Measurements from ENCODE around the gene PDZD8. TPM values are rescaled to one million over a fixed set of nuclear protein-coding genes. Genes with fewer than 3 reads are reported as not detected.
A peak's percentile ranks its signal among the peaks of the same experiment; 100 is the strongest.

The PDZD8 gene
- total and polyA plus RNA-seq, 2 donors from 2014 or later, result 7.4 to 41.9 TPM

DNA sequence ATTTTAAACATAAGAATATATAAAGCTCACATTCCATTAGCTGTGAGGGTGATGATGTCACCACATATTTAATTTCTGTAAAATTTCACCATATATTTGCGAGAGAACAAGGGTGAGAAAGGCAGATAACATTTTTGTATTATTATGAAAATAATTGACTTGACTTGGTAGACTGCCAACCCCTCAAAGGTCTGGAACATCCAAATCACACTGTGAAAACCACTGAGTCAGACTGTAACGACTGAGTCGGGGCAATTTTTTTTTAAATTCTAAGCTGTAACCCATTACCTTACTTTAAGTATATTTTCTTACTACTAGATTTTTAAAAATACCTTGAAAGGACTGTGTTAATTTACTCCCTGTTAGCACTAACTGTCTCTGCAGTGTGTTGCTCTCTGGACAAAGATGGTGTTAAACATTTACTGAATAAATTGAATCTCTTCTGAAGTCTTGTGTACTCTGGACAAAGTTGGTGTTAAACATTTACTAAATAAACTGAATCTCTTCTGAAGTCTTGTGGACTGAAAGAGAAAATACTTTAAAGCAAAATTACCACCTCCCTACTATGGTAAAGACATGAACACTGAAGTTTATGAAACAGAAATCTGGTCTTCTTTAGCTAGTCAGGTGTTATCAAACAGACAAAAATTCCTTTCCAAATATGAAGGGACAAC is 14.1 kb downstream of the PDZD8 start:
- H3K4me3 ChIP-seq (ENCODE audit: low read length in 3 of 3), result peak overlapping the region in 1 of 3 donors; percentile 9
- FAIRE-seq (peak; percentile 92), DNase-seq (peak in 2 of 5 donors; percentile 60 to 64)
- intact Hi-C loops (cut with DNase I), result no loop called here
- H3K9me3 ChIP-seq (ENCODE audit: control insufficient read depth in 2 of 3, insufficient read depth in 1 of 3, low read length in 3 of 3), result no peaks in the 10 kb centered on the region
- no peaks in the 10 kb centered on the region for H3K27me3 ChIP-seq (ENCODE audit: control insufficient read depth, insufficient read depth, low read length)
- no peaks in the 10 kb centered on the region for H3K36me3 ChIP-seq (ENCODE audit: control insufficient read depth in 2 of 3, insufficient read depth in 3 of 3, low read length in 3 of 3)
- H3K27ac ChIP-seq (ENCODE audit: low read depth in 2 of 2, low read length in 2 of 2), result peak overlapping the region; percentile 26 to 30
- no peak overlapping the region for H3K9ac ChIP-seq (ENCODE audit: low read length in 3 of 3)
- H3K4me1 ChIP-seq (ENCODE audit: control insufficient read depth in 2 of 3, insufficient read depth in 2 of 3, low read depth in 1 of 3, low read length in 3 of 3), result peaks cover 7 to 16% (median 8%) of the 10 kb centered on the region in 3 donors
- TF ChIP-seq, protein P1, sequence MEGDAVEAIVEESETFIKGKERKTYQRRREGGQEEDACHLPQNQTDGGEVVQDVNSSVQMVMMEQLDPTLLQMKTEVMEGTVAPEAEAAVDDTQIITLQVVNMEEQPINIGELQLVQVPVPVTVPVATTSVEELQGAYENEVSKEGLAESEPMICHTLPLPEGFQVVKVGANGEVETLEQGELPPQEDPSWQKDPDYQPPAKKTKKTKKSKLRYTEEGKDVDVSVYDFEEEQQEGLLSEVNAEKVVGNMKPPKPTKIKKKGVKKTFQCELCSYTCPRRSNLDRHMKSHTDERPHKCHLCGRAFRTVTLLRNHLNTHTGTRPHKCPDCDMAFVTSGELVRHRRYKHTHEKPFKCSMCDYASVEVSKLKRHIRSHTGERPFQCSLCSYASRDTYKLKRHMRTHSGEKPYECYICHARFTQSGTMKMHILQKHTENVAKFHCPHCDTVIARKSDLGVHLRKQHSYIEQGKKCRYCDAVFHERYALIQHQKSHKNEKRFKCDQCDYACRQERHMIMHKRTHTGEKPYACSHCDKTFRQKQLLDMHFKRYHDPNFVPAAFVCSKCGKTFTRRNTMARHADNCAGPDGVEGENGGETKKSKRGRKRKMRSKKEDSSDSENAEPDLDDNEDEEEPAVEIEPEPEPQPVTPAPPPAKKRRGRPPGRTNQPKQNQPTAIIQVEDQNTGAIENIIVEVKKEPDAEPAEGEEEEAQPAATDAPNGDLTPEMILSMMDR (IDR thresholded peaks at IDR 0.05; ENCODE audit: borderline replicate concordance, extremely low read depth, insufficient read depth), result no peak

DNA sequence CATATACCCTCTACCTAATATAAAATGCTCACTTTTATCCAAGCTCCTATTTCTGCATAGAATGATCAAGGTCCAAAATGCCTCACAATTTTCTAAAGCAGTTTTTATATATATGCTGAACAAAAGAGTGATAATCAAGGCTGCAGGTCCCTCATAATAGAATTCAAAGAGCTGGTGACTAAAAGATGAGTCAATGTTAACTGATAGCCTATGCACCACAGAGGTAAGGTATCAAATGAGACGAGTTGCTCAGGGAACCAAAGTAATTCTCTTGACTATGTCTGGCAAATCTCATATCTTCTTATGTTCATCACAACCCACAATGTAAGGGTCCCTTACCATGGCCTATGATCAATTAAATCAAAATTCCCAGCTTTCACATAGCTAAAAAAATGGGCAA is 15.2 kb downstream of the PDZD8 start:
- H3K9ac ChIP-seq (ENCODE audit: low read length in 3 of 3), result no peak overlapping the region
- no peak overlapping the region for H3K4me3 ChIP-seq (ENCODE audit: low read length in 3 of 3)
- H3K27me3 ChIP-seq (ENCODE audit: control insufficient read depth, insufficient read depth, low read length), result no peaks in the 10 kb centered on the region
- FAIRE-seq (no peak), DNase-seq (no peak)
- TF ChIP-seq, protein P1 (IDR thresholded peaks at IDR 0.05; ENCODE audit: borderline replicate concordance, extremely low read depth, insufficient read depth), result no peak
- intact Hi-C loops (cut with DNase I), result no loop called here
- peaks cover 5 to 10% (median 8%) of the 10 kb centered on the region in 3 donors for H3K4me1 ChIP-seq (ENCODE audit: control insufficient read depth in 2 of 3, insufficient read depth in 2 of 3, low read depth in 1 of 3, low read length in 3 of 3)
- no peaks in the 10 kb centered on the region for H3K9me3 ChIP-seq (ENCODE audit: control insufficient read depth in 2 of 3, insufficient read depth in 1 of 3, low read length in 3 of 3)
- H3K36me3 ChIP-seq (ENCODE audit: control insufficient read depth in 2 of 3, insufficient read depth in 3 of 3, low read length in 3 of 3), result no peaks in the 10 kb centered on the region
- peak overlapping the region; percentile 2 to 44 for H3K27ac ChIP-seq (ENCODE audit: low read depth in 2 of 2, low read length in 2 of 2)

DNA sequence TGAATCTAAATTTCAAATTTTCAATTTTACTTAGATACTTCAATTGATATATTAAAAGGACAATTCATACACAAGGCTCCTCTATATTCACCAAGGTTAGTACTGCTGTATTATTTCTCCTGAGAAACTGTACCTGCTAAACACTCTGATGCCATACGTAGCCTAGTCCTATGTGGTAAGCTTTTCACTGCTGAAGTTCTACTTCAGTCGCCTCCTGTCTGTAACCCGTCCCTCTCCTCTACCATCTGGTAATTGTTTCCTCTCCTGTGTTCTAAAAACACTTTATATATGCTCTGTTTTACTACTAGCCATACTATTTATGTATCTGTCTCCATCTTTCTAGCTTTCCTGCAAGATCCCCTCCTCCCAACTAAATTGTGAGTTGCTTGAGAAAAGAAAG is 20.2 kb downstream of the PDZD8 start:
- Histone ChIP-seq H3K4me1 (ENCODE audit: control insufficient read depth in 2 of 3, insufficient read depth in 2 of 3, low read depth in 1 of 3, low read length in 3 of 3) (no peaks in the 10 kb centered on the region), H3K36me3 (ENCODE audit: control insufficient read depth in 2 of 3, insufficient read depth in 3 of 3, low read length in 3 of 3) (no peaks in the 10 kb centered on the region), H3K27me3 (ENCODE audit: control insufficient read depth, insufficient read depth, low read length) (no peaks in the 10 kb centered on the region), H3K9ac (ENCODE audit: low read length in 3 of 3) (no peak overlapping the region), H3K4me3 (ENCODE audit: low read length in 3 of 3) (no peak overlapping the region), H3K9me3 (ENCODE audit: control insufficient read depth in 2 of 3, insufficient read depth in 1 of 3, low read length in 3 of 3) (no peaks in the 10 kb centered on the region), H3K27ac (ENCODE audit: low read depth in 2 of 2, low read length in 2 of 2) (no peak overlapping the region)
- DNase-seq (no peak), FAIRE-seq (no peak)
- intact Hi-C loops (cut with DNase I), result no loop called here
- TF ChIP-seq, protein P1 (IDR thresholded peaks at IDR 0.05; ENCODE audit: borderline replicate concordance, extremely low read depth, insufficient read depth), result no peak

Data from kidney (tissue), 14 donors.